Fibroblast of the conjunctiva (primary cell): ENCODE measurements around the gene DGLUCY.
A peak's percentile ranks its signal among the peaks of the same experiment; 100 is the strongest.
"Not testable (repeated sequence)": the region's sequence is repeated elsewhere in the genome, so short reads cannot be mapped to it uniquely, and the experiment has no call there.

Experiments
- DNase-seq: peaks from one replicate; pipeline ENCODE4 v3.0.0-alpha.2; 2010; ENCODE audit warnings: low read depth

The DGLUCY gene

GRCh38 chr14:91113829-91114078, at the start of gene DGLUCY:
Gene DGLUCY, plus strand, starts transcription at chr14:91114073. Its CDS starts 46,222 bp downstream, at chr14:91160295.
- DNase-seq, result peak; percentile 56

GRCh38 chr14:91065266-91065665, 48.6 kb upstream of the DGLUCY start:
- DNase-seq, result no peak

GRCh38 chr14:91067186-91067585, 46.7 kb upstream of the DGLUCY start:
- DNase-seq, result no peak

GRCh38 chr14:91068642-91069041, 45.2 kb upstream of the DGLUCY start:
- DNase-seq, result no peak

GRCh38 chr14:91070572-91070971, 43.3 kb upstream of the DGLUCY start:
- DNase-seq, result no peak

GRCh38 chr14:91075553-91075952, 38.3 kb upstream of the DGLUCY start:
- no peak for DNase-seq

- DNase-seq, result no peak
Observed at GRCh38 chr14:91078095-91078737, 35.7 kb upstream of the DGLUCY start.

GRCh38 chr14:91080071-91080470, 33.8 kb upstream of the DGLUCY start:
- no peak for DNase-seq

GRCh38 chr14:91082282-91082681, 31.6 kb upstream of the DGLUCY start:
- DNase-seq, result no peak

- no peak for DNase-seq
Observed at GRCh38 chr14:91084516-91084915, 29.4 kb upstream of the DGLUCY start.

- not testable (repeated sequence) for DNase-seq
Observed at GRCh38 chr14:91087470-91087869, 26.4 kb upstream of the DGLUCY start.

GRCh38 chr14:91088585-91089235, 25.2 kb upstream of the DGLUCY start:
- no peak for DNase-seq

GRCh38 chr14:91089958-91090535, 23.8 kb upstream of the DGLUCY start:
- DNase-seq, result no peak

GRCh38 chr14:91090743-91091142, 23.1 kb upstream of the DGLUCY start:
- DNase-seq, result no peak

GRCh38 chr14:91092073-91092472, 21.8 kb upstream of the DGLUCY start:
- DNase-seq, result no peak

- not testable (repeated sequence) for DNase-seq
Observed at GRCh38 chr14:91093743-91094472, 20.0 kb upstream of the DGLUCY start.

- no peak for DNase-seq
Observed at GRCh38 chr14:91094772-91095171, 19.1 kb upstream of the DGLUCY start.

- DNase-seq, result no peak
Observed at GRCh38 chr14:91095178-91095577, 18.7 kb upstream of the DGLUCY start.

GRCh38 chr14:91097657-91098056, 16.2 kb upstream of the DGLUCY start:
- not testable (repeated sequence) for DNase-seq

- no peak for DNase-seq
Observed at GRCh38 chr14:91098591-91098990, 15.3 kb upstream of the DGLUCY start.

GRCh38 chr14:91100102-91100501, 13.8 kb upstream of the DGLUCY start:
- no peak for DNase-seq

GRCh38 chr14:91103116-91103515, 10.8 kb upstream of the DGLUCY start:
- DNase-seq, result no peak

GRCh38 chr14:91108941-91109611, 4.8 kb upstream of the DGLUCY start:
- DNase-seq, result no peak
